Measurements from ENCODE around the gene LRRC34.

LRRC34 gene

GRCh38 chr3:169848741-169849140, 36.0 kb upstream of the LRRC34 start:
- Histone ChIP-seq H3K27ac (no peak overlapping the region), H3K4me3 (ENCODE audit: low read depth, low read length) (no peak overlapping the region), H3K36me3 (replicated peaks) (no peaks in the 10 kb centered on the region), H3K27me3 (replicated peaks) (no peaks in the 10 kb centered on the region)
- TF ChIP-seq CTCF (IDR thresholded peaks at IDR 0.05; ENCODE audit: low read depth, low read length, missing control alignments), result no peak
- in situ Hi-C loops (cut with HindIII; ENCODE audit: low pct_ligation_motif_present, low sequenced_read_pairs), result no loop called here
- DNase-seq, result no peak

GRCh38 chr3:169847896-169848295, 35.2 kb upstream of the LRRC34 start:
- Histone ChIP-seq H3K27ac (no peak overlapping the region), H3K4me3 (ENCODE audit: low read depth, low read length) (no peak overlapping the region), H3K27me3 (replicated peaks) (no peaks in the 10 kb centered on the region), H3K36me3 (replicated peaks) (no peaks in the 10 kb centered on the region)
- no peak for TF ChIP-seq CTCF (IDR thresholded peaks at IDR 0.05; ENCODE audit: low read depth, low read length, missing control alignments)
- in situ Hi-C loops (cut with HindIII; ENCODE audit: low pct_ligation_motif_present, low sequenced_read_pairs), result no loop called here
- no peak for DNase-seq

- in situ Hi-C loops (cut with HindIII; ENCODE audit: low pct_ligation_motif_present, low sequenced_read_pairs), result no loop called here
- Histone ChIP-seq H3K27me3 (replicated peaks) (no peaks in the 10 kb centered on the region), H3K27ac (no peak overlapping the region), H3K36me3 (replicated peaks) (no peaks in the 10 kb centered on the region), H3K4me3 (ENCODE audit: low read depth, low read length) (no peak overlapping the region)
- TF ChIP-seq CTCF (IDR thresholded peaks at IDR 0.05; ENCODE audit: low read depth, low read length, missing control alignments), result no peak
- DNase-seq, result peak; percentile 83
Measured at GRCh38 chr3:169846458-169847193, 33.9 kb upstream of the LRRC34 start.

GRCh38 chr3:169842960-169843359, 30.3 kb upstream of the LRRC34 start:
- in situ Hi-C loops (cut with HindIII; ENCODE audit: low pct_ligation_motif_present, low sequenced_read_pairs), result no loop called here
- DNase-seq, result no peak
- Histone ChIP-seq H3K27me3 (replicated peaks) (no peaks in the 10 kb centered on the region), H3K27ac (no peak overlapping the region), H3K36me3 (replicated peaks) (no peaks in the 10 kb centered on the region), H3K4me3 (ENCODE audit: low read depth, low read length) (no peak overlapping the region)
- TF ChIP-seq CTCF (IDR thresholded peaks at IDR 0.05; ENCODE audit: low read depth, low read length, missing control alignments), result no peak

GRCh38 chr3:169841171-169841570, 28.5 kb upstream of the LRRC34 start:
- no peak overlapping the region for H3K4me3 ChIP-seq (ENCODE audit: low read depth, low read length)
- no peak overlapping the region for H3K27ac ChIP-seq
- in situ Hi-C loops (cut with HindIII; ENCODE audit: low pct_ligation_motif_present, low sequenced_read_pairs), result no loop called here
- DNase-seq, result no peak
- H3K36me3 ChIP-seq (replicated peaks), result no peaks in the 10 kb centered on the region
- H3K27me3 ChIP-seq (replicated peaks), result no peaks in the 10 kb centered on the region
- TF ChIP-seq CTCF (IDR thresholded peaks at IDR 0.05; ENCODE audit: low read depth, low read length, missing control alignments), result no peak

- H3K27ac ChIP-seq, result no peak overlapping the region
- no peak overlapping the region for H3K4me3 ChIP-seq (ENCODE audit: low read depth, low read length)
- no peaks in the 10 kb centered on the region for H3K36me3 ChIP-seq (replicated peaks)
- no peak for TF ChIP-seq CTCF (IDR thresholded peaks at IDR 0.05; ENCODE audit: low read depth, low read length, missing control alignments)
- in situ Hi-C loops (cut with HindIII; ENCODE audit: low pct_ligation_motif_present, low sequenced_read_pairs), result no loop called here
- no peaks in the 10 kb centered on the region for H3K27me3 ChIP-seq (replicated peaks)
- DNase-seq, result no peak
Measured at GRCh38 chr3:169838511-169839030, 25.9 kb upstream of the LRRC34 start.
